GM12878 (cell line): ENCODE data around the gene GSTCD. TPM values are rescaled to one million over a fixed set of nuclear protein-coding genes. Genes with fewer than 3 reads are reported as not detected.
"Not testable (repeated sequence)": the region's sequence is repeated elsewhere in the genome, so short reads cannot be mapped to it uniquely, and the experiment has no call there.

Source experiments
- ATAC-seq: fragments of 200-7000 bp; cut with Tn5 transposase; 3 replicates; pipeline ENCODE4 v1.9.1; 2020; ENCODE audit warnings: mild to moderate bottlenecking, moderate library complexity
- BruUV-seq: library from RNA; stranded (reverse); fragments of 400-500 nt; replicated peaks from 2 replicates; lab custom pipeline; 2021; lab: Mats Ljungman, UMichigan
- CTCF ChIA-PET: fragments of 300-600 bp; sonication (Branson Sonifier 250); formaldehyde crosslinking; extraction: SDS; loops from one replicate; lab custom pipeline; 2021; ENCODE audit warnings: inconsistent platforms; lab: Yijun Ruan, JAX
- POLR2A ChIA-PET: fragments of 350-600 bp; formaldehyde crosslinking; extraction: SDS; loops from one replicate; lab custom pipeline; 2021; ENCODE audit warnings: inconsistent platforms; lab: Charles Lee
- RAD21 ChIA-PET: fragments of 300-600 bp; sonication (Branson Sonifier 250); formaldehyde crosslinking; loops from one replicate; lab custom pipeline; 2023; ENCODE audit warnings: antibody characterized with exemption; ENCODE audit not compliant: unreplicated experiment; lab: Charles Lee
- SMC1A ChIA-PET: fragments of 300-600 bp; sonication (Branson Sonifier 250); formaldehyde crosslinking; loops from one replicate; lab custom pipeline; 2023; ENCODE audit not compliant: unreplicated experiment, uncharacterized antibody; lab: Charles Lee
- DNase-seq: peaks from one replicate; pipeline ENCODE4 v3.0.0-alpha.2; 2011; ENCODE audit warnings: low read depth, low spot score
- FAIRE-seq: peaks from 3 replicates; lab custom pipeline; 2011; peaks lifted over from hg19 to GRCh38; lab: Jason Lieb, UNC
- H2AFZ ChIP-seq: 2 replicates; pipeline ENCODE4 v1.6.0; 2011; ENCODE audit warnings: low read depth, low read length, control low read depth; ENCODE audit not compliant: control insufficient read depth
- H3K27ac ChIP-seq: 2 replicates; pipeline ENCODE4 v1.5.1; 2011; ENCODE audit warnings: control low read depth; ENCODE audit not compliant: control insufficient read depth, insufficient read depth
- H3K27me3 ChIP-seq, 2 experiments: replicated peaks in 1 of 2; 2 replicates each; pipeline versions ENCODE4 v1.6.0 to v1.6.1; 2011; ENCODE audit warnings: low read length in 1 of 2; ENCODE audit not compliant: control insufficient read depth in 2 of 2, insufficient read depth in 2 of 2
- H3K36me3 ChIP-seq, 2 experiments: 2 replicates each; pipeline ENCODE4 v1.5.1; 2011; ENCODE audit warnings: low read length in 1 of 2; ENCODE audit not compliant: control insufficient read depth in 2 of 2, insufficient read depth in 2 of 2
- H3K4me1 ChIP-seq: 2 replicates; pipeline ENCODE4 v1.6.1; 2011; ENCODE audit warnings: mild to moderate bottlenecking, low read length, moderate library complexity, mixed read lengths; ENCODE audit not compliant: control insufficient read depth, insufficient read depth
- H3K4me2 ChIP-seq: 2 replicates; pipeline ENCODE4 v1.6.0; 2011; ENCODE audit warnings: control low read depth; ENCODE audit not compliant: control insufficient read depth, insufficient read depth
- H3K4me3 ChIP-seq: fragments of 200-600 bp; sonication (generic); 2 replicates; pipeline ENCODE4 v1.5.1; 2016
- H3K79me2 ChIP-seq: 2 replicates; pipeline ENCODE4 v1.6.0; 2011; ENCODE audit warnings: low read length; ENCODE audit not compliant: control insufficient read depth, insufficient read depth
- H3K9ac ChIP-seq: 2 replicates; pipeline ENCODE4 v1.8.0; 2011; ENCODE audit warnings: low read length, control low read depth, mixed read lengths; ENCODE audit not compliant: control insufficient read depth, insufficient read depth
- H3K9me3 ChIP-seq: replicated peaks from 3 replicates; pipeline ENCODE4 v1.5.1; 2011; ENCODE audit warnings: mild to moderate bottlenecking, low read length; ENCODE audit not compliant: control insufficient read depth, insufficient read depth
- H4K20me1 ChIP-seq: 2 replicates; pipeline ENCODE4 v1.6.0; 2011; ENCODE audit not compliant: control insufficient read depth, insufficient read depth
- TBL1XR1 ChIP-seq: IDR thresholded peaks from 2 replicates; pipeline ENCODE4 v1.6.1; 2012; ENCODE audit warnings: low read depth, low read length, improper control_type of control experiment
- YY1 ChIP-seq: IDR thresholded peaks from 2 replicates; pipeline ENCODE4 v1.6.1; 2011; ENCODE audit warnings: low read depth, mild to moderate bottlenecking, low read length
- WGBS: methylation state at CpG from one replicate; pipeline ENCODE4 v1.1.6; 2016; ENCODE audit warnings: low lambda C conversion rate; ENCODE audit not compliant: insufficient replicate concordance, insufficient coverage; ENCODE audit errors: missing lambda C conversion rate; 5-methylcytosine and 5-hydroxymethylcytosine counted together
- in situ Hi-C: fragments of 300-500 bp; cut with MboI; formaldehyde crosslinking; loops from 9 replicates; pipeline ENCODE4 v1.14.3; 2018; ENCODE audit warnings: mixed read lengths
- intact Hi-C: fragments of 100-400 bp; cut with micrococcal nuclease; formaldehyde crosslinking; loops from one replicate; pipeline ENCODE4 v1.14.2; 2022; ENCODE audit not compliant: unreplicated experiment
- polyA plus RNA-seq, 11 experiments: library from polyadenylated mRNA; depleted of rRNA in 4 of 11; unstranded in 6 of 11; stranded (reverse) in 5 of 11; fragments of >200 nt; fragmentation: Nextera tagmentation in 4 of 11; fragmentation: Illumina TruSeq in 1 of 11; extraction: Ambion mirVana in 4 of 11; extraction: Trizol in 1 of 11; gene quantifications; 1 replicate in 1 of 11; 2 replicates in 10 of 11; pipeline versions ENCODE4 v1.2.1 to v1.2.3, GENCODE V29; 2011 to 2016; ENCODE audit warnings: inconsistent platforms in 2 of 11, missing spikeins in 2 of 11, low read depth in 1 of 11
- total RNA-seq, 4 experiments: library from RNA; depleted of rRNA in 3 of 4; stranded (reverse); fragments of >200 nt in 3 of 4; fragmentation: Illumina TruSeq in 1 of 4; extraction: Trizol in 1 of 4; gene quantifications; 2 replicates each; pipeline versions ENCODE4 v1.2.1 to v1.2.3, GENCODE V29; 2013 to 2021

GSTCD gene
- total and polyA plus RNA-seq, 10 of the 15 experiments (the other 5 are each of a cell fraction or from before 2014, with no cell fraction given): 4.3 to 28.4 (median 14.1) TPM

DNA sequence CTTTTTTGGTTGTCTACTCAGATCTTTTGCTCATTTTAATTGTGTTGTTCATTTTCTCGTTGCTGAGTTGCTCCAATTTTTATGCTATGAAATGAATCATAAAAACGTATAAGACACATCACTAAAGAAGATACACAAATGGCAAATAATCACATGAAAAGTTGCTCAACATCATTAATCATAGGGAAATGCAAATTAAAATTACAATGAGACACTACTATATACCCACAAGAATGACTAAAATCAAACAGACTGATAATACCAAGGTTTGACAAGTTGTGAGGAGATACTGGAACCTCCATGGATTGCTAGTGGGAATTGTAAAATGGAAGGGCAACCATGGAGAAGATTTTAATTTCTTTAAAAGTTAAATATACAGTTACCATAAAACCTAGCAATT is 17.0 kb downstream of the GSTCD start:
- no peak for TF ChIP-seq YY1
- no peak for TF ChIP-seq TBL1XR1
- TF ChIP-seq, all 136 proteins: peak for 0
- ChIA-PET POLR2A (no interaction called here), SMC1A (no interaction called here), RAD21 (no interaction called here), CTCF (no interaction called here)
- H3K4me1 ChIP-seq: no peaks in the 10 kb centered on the region
- 80% methylated on average over 2 of the region's 2 CpGs for WGBS
- H3K27ac ChIP-seq: no peak overlapping the region
- no peak for ATAC-seq
- no peak overlapping the region for H2AFZ ChIP-seq
- no peaks in the 10 kb centered on the region for H4K20me1 ChIP-seq
- H3K79me2 ChIP-seq: no peaks in the 10 kb centered on the region
- no peak overlapping the region for H3K4me2 ChIP-seq
- no peak for DNase-seq
- peaks cover 2% of the 10 kb centered on the region; the same call in 2 of the 3 replicates for H3K9me3 ChIP-seq
- H3K36me3 ChIP-seq: peaks cover 0 to 3% of the 10 kb centered on the region in 2 experiments; a peak in 1 of 4 replicates
- intact Hi-C loops (no loop called here), in situ Hi-C loops (no loop called here)
- H3K9ac ChIP-seq: no peak overlapping the region
- H3K4me3 ChIP-seq: no peak overlapping the region
- BruUV-seq: no TSS peak
- FAIRE-seq: no peak
- no peaks in the 10 kb centered on the region for H3K27me3 ChIP-seq

DNA sequence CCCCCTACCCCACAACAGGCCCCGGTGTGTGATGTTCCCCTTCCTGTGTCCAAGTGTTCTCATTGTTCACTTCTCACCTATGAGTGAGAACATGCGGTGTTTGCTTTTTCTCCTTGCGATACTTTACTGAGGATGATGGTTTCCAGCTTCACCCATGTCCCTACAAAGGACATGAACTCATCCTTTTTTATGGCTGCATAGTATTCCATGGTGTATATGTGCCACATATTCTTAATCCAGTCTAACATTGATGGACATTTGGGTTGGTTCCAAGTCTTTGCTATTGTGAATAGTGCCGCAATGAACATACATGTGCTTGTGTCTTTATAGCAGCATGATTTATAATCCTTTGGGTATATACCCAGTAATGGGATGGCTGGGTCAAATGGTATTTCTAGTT is 21.3 kb downstream of the GSTCD start:
- H3K79me2 ChIP-seq, POLR2A ChIA-PET, H3K27ac ChIP-seq, CTCF ChIA-PET, H3K9ac ChIP-seq, H3K27me3 ChIP-seq, FAIRE-seq, H3K4me2 ChIP-seq, BruUV-seq, in situ Hi-C loops, DNase-seq, H2AFZ ChIP-seq, SMC1A ChIA-PET, intact Hi-C loops, H3K9me3 ChIP-seq, RAD21 ChIA-PET, ATAC-seq, H3K4me1 ChIP-seq, H3K36me3 ChIP-seq, H3K4me3 ChIP-seq, H4K20me1 ChIP-seq: not testable (repeated sequence)
- WGBS: 99% methylated on average over 4 of the region's 4 CpGs

DNA sequence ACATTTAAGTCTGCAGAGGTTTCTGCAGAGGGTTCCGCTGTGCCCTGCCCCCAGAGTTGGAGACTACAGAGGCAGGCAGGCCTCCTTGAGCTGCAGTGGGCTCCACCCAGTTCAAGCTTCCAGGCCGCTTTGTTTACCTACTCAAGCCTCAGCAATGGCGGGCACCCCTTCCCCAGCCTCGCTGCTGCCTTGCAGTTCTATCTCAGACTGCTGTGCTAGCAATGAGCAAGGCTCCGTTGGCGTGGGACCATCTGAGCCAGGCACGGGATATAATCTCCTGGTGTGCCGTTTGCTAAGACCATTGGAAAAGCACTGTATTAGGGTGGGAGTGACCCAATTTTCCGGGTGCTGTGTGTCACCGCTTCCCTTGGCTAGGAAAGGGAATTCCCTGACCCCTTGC is 26.6 kb downstream of the GSTCD start:
- H3K27me3 ChIP-seq, intact Hi-C loops, POLR2A ChIA-PET, FAIRE-seq, H2AFZ ChIP-seq, ATAC-seq, DNase-seq, RAD21 ChIA-PET, H3K36me3 ChIP-seq, H4K20me1 ChIP-seq, SMC1A ChIA-PET, BruUV-seq, H3K4me3 ChIP-seq, H3K27ac ChIP-seq, H3K9ac ChIP-seq, H3K4me1 ChIP-seq, in situ Hi-C loops, H3K79me2 ChIP-seq, H3K4me2 ChIP-seq: not testable (repeated sequence)
- peaks cover 15% of the 10 kb centered on the region for H3K9me3 ChIP-seq
- WGBS: 100% methylated on average over 10 of the region's 10 CpGs
- CTCF ChIA-PET: interaction anchor here (1.4 kb wide), 2 partner anchors 18 to 68 kb away, joined by 3 read pairs; no protein-coding TSS in a partner anchor
